Astrocyte of the cerebellum (primary cell): ENCODE measurements around the gene PCSK6.

ENCODE experiments used
- DNase-seq: peaks from one replicate; pipeline ENCODE4 v3.0.0-alpha.2; 2011; ENCODE audit warnings: low read depth
- H3K4me3 ChIP-seq: 2 replicates; pipeline ENCODE4 v1.5.1; 2011; ENCODE audit warnings: mild to moderate bottlenecking, low read depth, low read length, moderate library complexity
- in situ Hi-C: cut with HindIII; loops from 2 replicates; pipeline ENCODE4 v1.10.0; 2017; ENCODE audit warnings: low sequenced_read_pairs
- TF ChIP-seq, protein P1 (sequence below): IDR thresholded peaks from 2 replicates; pipeline ENCODE4 v1.5.1; 2012; ENCODE audit warnings: low read length, low read depth, moderate library complexity, mild to moderate bottlenecking; ENCODE audit errors: missing control alignments

Gene PCSK6

GRCh38 chr15:101255615-101256241 is 233.8 kb downstream of the PCSK6 start:
- H3K4me3 ChIP-seq, result no peak overlapping the region
- DNase-seq, result no peak
- in situ Hi-C loops, result no loop called here
- TF ChIP-seq, protein P1, sequence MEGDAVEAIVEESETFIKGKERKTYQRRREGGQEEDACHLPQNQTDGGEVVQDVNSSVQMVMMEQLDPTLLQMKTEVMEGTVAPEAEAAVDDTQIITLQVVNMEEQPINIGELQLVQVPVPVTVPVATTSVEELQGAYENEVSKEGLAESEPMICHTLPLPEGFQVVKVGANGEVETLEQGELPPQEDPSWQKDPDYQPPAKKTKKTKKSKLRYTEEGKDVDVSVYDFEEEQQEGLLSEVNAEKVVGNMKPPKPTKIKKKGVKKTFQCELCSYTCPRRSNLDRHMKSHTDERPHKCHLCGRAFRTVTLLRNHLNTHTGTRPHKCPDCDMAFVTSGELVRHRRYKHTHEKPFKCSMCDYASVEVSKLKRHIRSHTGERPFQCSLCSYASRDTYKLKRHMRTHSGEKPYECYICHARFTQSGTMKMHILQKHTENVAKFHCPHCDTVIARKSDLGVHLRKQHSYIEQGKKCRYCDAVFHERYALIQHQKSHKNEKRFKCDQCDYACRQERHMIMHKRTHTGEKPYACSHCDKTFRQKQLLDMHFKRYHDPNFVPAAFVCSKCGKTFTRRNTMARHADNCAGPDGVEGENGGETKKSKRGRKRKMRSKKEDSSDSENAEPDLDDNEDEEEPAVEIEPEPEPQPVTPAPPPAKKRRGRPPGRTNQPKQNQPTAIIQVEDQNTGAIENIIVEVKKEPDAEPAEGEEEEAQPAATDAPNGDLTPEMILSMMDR, result no peak

DNA sequence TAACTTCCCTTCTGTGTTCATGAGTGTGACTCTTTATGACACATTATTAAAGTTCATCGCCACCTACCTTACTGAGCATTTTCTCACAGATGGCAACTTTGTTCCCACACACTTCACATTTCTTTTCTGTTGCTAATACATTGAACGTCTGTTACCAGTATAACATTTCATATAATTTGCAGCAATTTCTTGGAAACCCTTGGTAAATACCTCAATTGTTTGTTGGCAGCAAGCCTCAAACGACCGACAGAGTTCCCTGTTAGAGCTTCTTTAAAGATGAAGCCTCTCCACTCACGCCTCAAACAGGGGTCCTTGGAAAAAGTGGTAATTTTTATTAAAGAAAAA is 234.5 kb downstream of the PCSK6 start:
- DNase-seq, result no peak
- H3K4me3 ChIP-seq, result no peak overlapping the region
- in situ Hi-C loops, result no loop called here
- TF ChIP-seq, protein P1, result no peak

- no peak overlapping the region for H3K4me3 ChIP-seq
- in situ Hi-C loops, result loop anchor here (5.0 kb wide), 1 partner anchor 62 kb away; no protein-coding TSS in a partner anchor
- no peak for DNase-seq
- TF ChIP-seq, protein P1, result no peak
Measured at GRCh38 chr15:101254157-101255050, 235.1 kb downstream of the PCSK6 start.
